Measurements from ENCODE around the gene CSF3R.
"Not testable (repeated sequence)": the region's sequence is repeated elsewhere in the genome, so short reads cannot be mapped to it uniquely, and the experiment has no call there.

- TF ChIP-seq MAX (IDR thresholded peaks at IDR 0.05; ENCODE audit: insufficient read depth, insufficient read length); CTCF (IDR thresholded peaks at IDR 0.05; ENCODE audit: extremely low read depth in 1 of 2, insufficient read depth in 1 of 2, low read depth in 1 of 2, low read length in 2 of 2): not testable (repeated sequence)
These were observed 6.7 kb upstream of the CSF3R start for GRCh38 chr1:36489258-36490051.

Measured in endothelial cell of umbilical vein (primary cell).